ENCODE data around the gene KRTAP4-8.
"Not testable (repeated sequence)": the region's sequence is repeated elsewhere in the genome, so short reads cannot be mapped to it uniquely, and the experiment has no call there.

Gene KRTAP4-8

DNA sequence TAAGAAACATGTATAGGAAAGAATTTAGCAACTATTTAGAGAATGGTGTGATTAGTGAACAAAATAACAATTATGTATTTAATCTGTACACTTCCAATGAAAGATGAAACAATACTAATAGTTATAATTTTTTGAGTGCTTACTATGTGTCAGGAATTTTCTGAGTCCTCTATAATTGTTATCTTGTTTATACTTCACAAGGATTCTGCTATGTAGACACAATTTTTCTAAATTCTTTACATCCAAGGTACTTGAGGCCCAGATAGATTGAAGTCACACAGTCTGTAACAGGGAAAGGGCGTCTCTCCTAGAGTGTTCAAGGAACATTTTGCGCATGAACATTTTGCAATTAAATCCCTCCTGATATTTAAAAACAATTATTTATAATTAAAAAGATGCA is 27.1 kb upstream of the KRTAP4-8 start:
- Histone ChIP-seq H3K4me1 (ENCODE audit: control insufficient read depth, insufficient read depth, low read length) (no peaks in the 10 kb centered on the region), H3K9me3 (ENCODE audit: control insufficient read depth, low read length) (no peaks in the 10 kb centered on the region), H3K36me3 (ENCODE audit: control insufficient read depth, insufficient read depth, low read length) (no peaks in the 10 kb centered on the region), H3K27ac (ENCODE audit: insufficient read depth, low read depth, low read length, poor library complexity, severe bottlenecking) (no peak overlapping the region), H3K4me3 (ENCODE audit: insufficient read depth, low read depth, low read length) (no peak overlapping the region), H3K27me3 (ENCODE audit: control insufficient read depth, insufficient read depth, low read length, poor library complexity, severe bottlenecking) (no peaks in the 10 kb centered on the region)
- WGBS, 2 experiments: 100% methylated on average over 1 of the region's 2 CpGs

DNA sequence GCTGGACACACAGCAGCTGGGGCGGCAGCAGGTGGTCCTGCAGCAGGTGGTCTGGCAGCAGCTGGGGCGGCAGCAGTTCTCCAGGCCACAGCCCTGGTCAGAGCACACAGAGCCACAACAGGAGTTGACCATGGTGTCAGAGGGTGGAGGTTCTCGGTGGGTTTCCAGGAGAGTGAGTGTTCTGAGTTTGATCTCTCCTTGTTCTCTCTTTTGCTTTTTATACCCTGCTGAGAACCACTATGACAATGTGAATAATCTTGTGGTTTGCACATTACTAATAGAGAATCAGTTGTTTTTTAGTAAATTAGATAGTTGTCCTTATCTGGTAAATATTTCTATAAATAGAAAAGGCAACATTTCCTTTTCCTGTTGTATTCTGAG is 26.0 kb upstream of the KRTAP4-8 start, which contains the start of gene KRTAP4-12:
TSS of gene KRTAP4-12 (minus strand) at position 192 of the 381 bp plus-strand sequence. CDS start at position 132, 60 bp downstream.
- H3K27me3 ChIP-seq (ENCODE audit: control insufficient read depth, insufficient read depth, low read length, poor library complexity, severe bottlenecking); H3K27ac ChIP-seq (ENCODE audit: insufficient read depth, low read depth, low read length, poor library complexity, severe bottlenecking); H3K9me3 ChIP-seq (ENCODE audit: control insufficient read depth, low read length); H3K36me3 ChIP-seq (ENCODE audit: control insufficient read depth, insufficient read depth, low read length); H3K4me1 ChIP-seq (ENCODE audit: control insufficient read depth, insufficient read depth, low read length); H3K4me3 ChIP-seq (ENCODE audit: insufficient read depth, low read depth, low read length): not testable (repeated sequence)
- 83 to 85% methylated on average over 3 of the region's 3 CpGs for WGBS, 2 experiments

DNA sequence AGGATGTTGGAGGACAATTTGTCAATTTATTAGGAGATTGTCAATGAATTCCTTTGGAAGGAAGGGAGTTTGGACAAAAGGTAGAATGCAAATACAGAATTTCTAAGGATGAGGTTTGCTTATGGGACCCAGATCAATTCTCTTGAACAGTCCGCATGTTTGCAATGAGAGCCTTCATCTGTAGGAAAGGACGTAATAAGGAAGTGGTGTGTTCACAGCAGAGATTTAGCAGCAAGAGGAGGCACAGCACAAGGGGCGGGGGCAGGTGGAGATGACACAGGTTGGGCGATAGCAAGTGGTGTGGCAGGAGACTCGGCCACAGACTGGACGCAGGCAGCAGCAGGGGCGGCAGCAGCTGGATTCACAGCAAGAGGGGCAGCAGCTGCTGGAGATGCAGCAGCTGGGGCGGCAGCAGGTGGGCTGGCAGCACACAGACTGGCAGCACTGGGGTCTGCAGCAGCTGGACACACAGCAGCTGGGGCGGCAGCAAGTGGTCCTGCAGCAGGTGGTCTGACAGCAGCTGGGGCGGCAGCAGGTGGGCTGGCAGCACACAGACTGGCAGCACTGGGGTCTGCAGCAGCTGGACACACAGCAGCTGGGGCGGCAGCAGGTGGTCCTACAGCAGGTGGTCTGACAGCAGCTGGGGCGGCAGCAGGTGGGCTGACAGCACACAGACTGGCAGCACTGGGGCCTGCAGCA is 25.5 kb upstream of the KRTAP4-8 start:
- H3K4me3 ChIP-seq (ENCODE audit: insufficient read depth, low read depth, low read length); H3K36me3 ChIP-seq (ENCODE audit: control insufficient read depth, insufficient read depth, low read length); H3K27me3 ChIP-seq (ENCODE audit: control insufficient read depth, insufficient read depth, low read length, poor library complexity, severe bottlenecking); H3K9me3 ChIP-seq (ENCODE audit: control insufficient read depth, low read length); H3K27ac ChIP-seq (ENCODE audit: insufficient read depth, low read depth, low read length, poor library complexity, severe bottlenecking); H3K4me1 ChIP-seq (ENCODE audit: control insufficient read depth, insufficient read depth, low read length): not testable (repeated sequence)
- 87 to 89% methylated on average over 12 of the region's 12 CpGs for WGBS, 2 experiments

DNA sequence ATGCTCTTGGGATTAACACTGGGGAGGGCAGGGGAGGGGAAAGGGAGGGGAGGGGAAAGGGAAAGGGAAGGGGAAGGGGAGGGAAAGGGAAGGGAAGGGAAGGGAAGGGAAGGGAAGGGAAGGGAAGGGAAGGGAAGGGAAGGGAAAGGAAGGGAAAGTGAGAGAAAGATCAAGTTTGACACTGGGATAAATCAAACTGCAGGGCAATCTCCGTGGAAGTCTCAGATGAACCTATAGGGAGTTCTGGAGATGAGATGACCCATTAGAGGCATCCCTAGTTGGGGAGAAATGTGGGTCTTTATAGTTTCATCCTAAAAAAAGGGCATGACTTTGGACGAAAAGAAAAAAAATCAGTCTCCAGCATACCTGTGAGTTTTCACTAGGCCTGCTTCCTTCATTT is 23.8 kb upstream of the KRTAP4-8 start:
- Histone ChIP-seq H3K36me3 (ENCODE audit: control insufficient read depth, insufficient read depth, low read length) (no peaks in the 10 kb centered on the region), H3K4me1 (ENCODE audit: control insufficient read depth, insufficient read depth, low read length) (no peaks in the 10 kb centered on the region), H3K27ac (ENCODE audit: insufficient read depth, low read depth, low read length, poor library complexity, severe bottlenecking) (no peak overlapping the region), H3K9me3 (ENCODE audit: control insufficient read depth, low read length) (no peaks in the 10 kb centered on the region), H3K4me3 (ENCODE audit: insufficient read depth, low read depth, low read length) (no peak overlapping the region), H3K27me3 (ENCODE audit: control insufficient read depth, insufficient read depth, low read length, poor library complexity, severe bottlenecking) (no peaks in the 10 kb centered on the region)
- WGBS, 2 experiments: 93 to 95% methylated on average over 2 of the region's 2 CpGs

DNA sequence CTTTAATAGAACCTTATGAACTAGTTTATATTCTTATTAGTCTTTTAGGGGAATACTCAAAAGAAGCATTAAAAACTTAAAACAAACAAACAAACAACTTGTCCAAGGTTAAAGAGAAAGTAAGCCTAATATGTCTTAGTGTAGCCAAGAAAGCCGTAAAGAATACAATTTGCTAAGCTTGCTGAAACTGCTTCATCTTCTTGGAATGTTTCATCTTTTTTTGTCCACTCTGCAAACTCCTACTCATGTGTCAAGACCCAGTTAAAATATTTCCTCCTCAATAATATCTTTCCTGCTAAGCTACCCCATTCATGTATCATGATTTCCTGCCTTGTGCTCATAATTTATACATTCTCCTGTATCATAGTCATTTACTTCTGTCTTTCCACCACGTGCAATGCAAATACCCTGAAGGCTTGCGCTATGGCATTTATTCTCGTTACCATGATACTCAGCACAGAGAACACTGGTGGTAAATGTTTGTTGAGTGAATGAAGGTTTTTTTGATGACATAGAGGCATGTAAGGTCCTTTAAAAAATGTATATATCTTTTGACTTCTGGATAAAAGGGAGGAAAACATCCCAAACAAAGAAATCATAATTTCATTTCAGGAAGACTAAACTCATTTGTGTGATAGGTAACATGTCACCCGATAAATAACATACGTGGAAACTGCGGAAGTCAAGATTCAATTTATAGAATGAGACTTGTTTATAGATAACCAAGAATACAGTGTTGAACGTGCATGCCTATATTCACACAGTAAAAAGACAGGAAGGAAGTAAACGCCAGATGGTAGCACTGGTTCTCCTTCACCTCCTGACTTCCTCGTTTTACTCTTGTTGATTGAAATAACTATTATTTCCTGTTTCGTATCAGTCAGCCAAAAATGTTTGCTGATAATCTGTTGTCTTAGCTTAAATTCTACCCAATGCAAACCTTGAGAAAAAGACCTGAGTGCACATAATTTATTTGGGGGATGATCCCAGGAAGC is 22.1 kb upstream of the KRTAP4-8 start:
- H3K4me1 ChIP-seq (ENCODE audit: control insufficient read depth, insufficient read depth, low read length); H3K27me3 ChIP-seq (ENCODE audit: control insufficient read depth, insufficient read depth, low read length, poor library complexity, severe bottlenecking); H3K9me3 ChIP-seq (ENCODE audit: control insufficient read depth, low read length); H3K27ac ChIP-seq (ENCODE audit: insufficient read depth, low read depth, low read length, poor library complexity, severe bottlenecking); H3K4me3 ChIP-seq (ENCODE audit: insufficient read depth, low read depth, low read length); H3K36me3 ChIP-seq (ENCODE audit: control insufficient read depth, insufficient read depth, low read length): not testable (repeated sequence)
- 89 to 90% methylated on average over 11 of the region's 11 CpGs for WGBS, 2 experiments

DNA sequence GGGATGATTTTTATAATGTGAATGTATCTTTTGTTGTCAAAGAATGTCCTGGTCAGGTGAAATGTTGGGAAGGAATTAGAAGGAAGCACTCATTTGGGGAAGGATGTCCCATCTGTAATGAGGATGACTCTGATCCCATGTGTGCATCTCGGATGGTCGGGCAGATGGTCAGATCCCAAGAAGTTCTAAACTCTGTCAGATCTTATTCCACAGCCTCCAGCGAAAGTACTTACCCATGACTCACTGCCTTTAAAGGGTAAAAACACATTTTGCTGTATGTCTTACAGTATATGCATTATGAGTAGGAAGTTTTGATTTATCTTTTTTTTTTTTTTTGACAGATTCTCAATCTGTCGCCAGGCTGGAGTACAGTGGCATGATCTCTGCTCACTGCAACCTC is 20.8 kb upstream of the KRTAP4-8 start:
- 93 to 97% methylated on average over 4 of the region's 4 CpGs for WGBS, 2 experiments
- Histone ChIP-seq H3K36me3 (ENCODE audit: control insufficient read depth, insufficient read depth, low read length) (no peaks in the 10 kb centered on the region), H3K9me3 (ENCODE audit: control insufficient read depth, low read length) (no peaks in the 10 kb centered on the region), H3K27ac (ENCODE audit: insufficient read depth, low read depth, low read length, poor library complexity, severe bottlenecking) (no peak overlapping the region), H3K4me3 (ENCODE audit: insufficient read depth, low read depth, low read length) (no peak overlapping the region), H3K27me3 (ENCODE audit: control insufficient read depth, insufficient read depth, low read length, poor library complexity, severe bottlenecking) (no peaks in the 10 kb centered on the region), H3K4me1 (ENCODE audit: control insufficient read depth, insufficient read depth, low read length) (no peaks in the 10 kb centered on the region)

DNA sequence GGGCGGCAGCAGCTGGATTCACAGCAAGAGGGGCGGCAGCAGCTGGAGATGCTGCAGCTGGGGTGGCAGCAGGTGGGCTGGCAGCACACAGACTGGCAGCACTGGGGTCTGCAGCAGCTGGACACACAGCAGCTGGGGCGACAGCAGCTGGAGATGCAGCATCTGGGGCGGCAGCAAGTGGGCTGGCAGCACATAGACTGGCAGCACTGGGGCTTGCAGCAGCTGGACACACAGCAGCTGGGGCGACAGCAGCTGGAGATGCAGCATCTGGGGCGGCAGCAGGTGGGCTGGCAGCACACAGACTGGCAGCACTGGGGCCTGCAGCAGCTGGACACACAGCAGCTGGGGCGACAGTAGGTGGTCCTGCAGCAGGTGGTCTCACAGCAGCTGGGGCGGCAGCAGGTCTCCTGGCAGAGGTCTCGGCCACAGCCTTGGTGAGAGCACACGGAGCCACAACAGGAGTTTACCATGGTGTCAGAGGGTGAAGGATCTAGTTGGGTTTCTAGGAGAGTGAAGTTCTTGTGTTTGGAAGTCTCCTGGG is 20.0 kb upstream of the KRTAP4-8 start, which contains the start of gene KRTAP4-11:
TSS of gene KRTAP4-11 (minus strand) at position 528 of the 541 bp plus-strand sequence. CDS start at position 470, 58 bp downstream.
- H3K27me3 ChIP-seq (ENCODE audit: control insufficient read depth, insufficient read depth, low read length, poor library complexity, severe bottlenecking); H3K4me1 ChIP-seq (ENCODE audit: control insufficient read depth, insufficient read depth, low read length); H3K9me3 ChIP-seq (ENCODE audit: control insufficient read depth, low read length); H3K36me3 ChIP-seq (ENCODE audit: control insufficient read depth, insufficient read depth, low read length); H3K4me3 ChIP-seq (ENCODE audit: insufficient read depth, low read depth, low read length); H3K27ac ChIP-seq (ENCODE audit: insufficient read depth, low read depth, low read length, poor library complexity, severe bottlenecking): not testable (repeated sequence)
- 84 to 86% methylated on average over 10 of the region's 10 CpGs for WGBS, 2 experiments

DNA sequence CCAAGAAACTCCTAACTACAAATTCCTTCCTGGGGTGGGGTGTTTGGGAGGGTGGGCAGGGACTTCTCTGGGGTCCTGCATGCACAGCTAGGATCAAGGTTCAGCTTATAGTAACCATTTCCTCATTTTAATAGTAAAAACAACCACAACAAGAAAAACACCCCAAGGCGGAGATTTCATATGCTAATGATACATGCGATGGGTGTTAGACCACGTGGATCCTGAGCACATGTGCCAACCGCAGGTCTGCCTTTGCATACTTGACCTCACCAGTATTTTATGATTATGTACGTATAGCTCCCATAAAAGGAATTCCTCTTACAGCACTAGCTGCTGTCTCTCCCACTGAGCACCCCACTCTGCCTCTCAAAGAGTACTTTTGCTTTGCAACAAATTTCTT is 18.4 kb upstream of the KRTAP4-8 start:
- H3K36me3 ChIP-seq (ENCODE audit: control insufficient read depth, insufficient read depth, low read length): no peaks in the 10 kb centered on the region
- H3K9me3 ChIP-seq (ENCODE audit: control insufficient read depth, low read length): peaks cover 6% of the 10 kb centered on the region
- no peaks in the 10 kb centered on the region for H3K27me3 ChIP-seq (ENCODE audit: control insufficient read depth, insufficient read depth, low read length, poor library complexity, severe bottlenecking)
- WGBS, 2 experiments: 90 to 91% methylated on average over 5 of the region's 5 CpGs
- H3K27ac ChIP-seq (ENCODE audit: insufficient read depth, low read depth, low read length, poor library complexity, severe bottlenecking): no peak overlapping the region
- H3K4me3 ChIP-seq (ENCODE audit: insufficient read depth, low read depth, low read length): no peak overlapping the region
- H3K4me1 ChIP-seq (ENCODE audit: control insufficient read depth, insufficient read depth, low read length): no peaks in the 10 kb centered on the region

DNA sequence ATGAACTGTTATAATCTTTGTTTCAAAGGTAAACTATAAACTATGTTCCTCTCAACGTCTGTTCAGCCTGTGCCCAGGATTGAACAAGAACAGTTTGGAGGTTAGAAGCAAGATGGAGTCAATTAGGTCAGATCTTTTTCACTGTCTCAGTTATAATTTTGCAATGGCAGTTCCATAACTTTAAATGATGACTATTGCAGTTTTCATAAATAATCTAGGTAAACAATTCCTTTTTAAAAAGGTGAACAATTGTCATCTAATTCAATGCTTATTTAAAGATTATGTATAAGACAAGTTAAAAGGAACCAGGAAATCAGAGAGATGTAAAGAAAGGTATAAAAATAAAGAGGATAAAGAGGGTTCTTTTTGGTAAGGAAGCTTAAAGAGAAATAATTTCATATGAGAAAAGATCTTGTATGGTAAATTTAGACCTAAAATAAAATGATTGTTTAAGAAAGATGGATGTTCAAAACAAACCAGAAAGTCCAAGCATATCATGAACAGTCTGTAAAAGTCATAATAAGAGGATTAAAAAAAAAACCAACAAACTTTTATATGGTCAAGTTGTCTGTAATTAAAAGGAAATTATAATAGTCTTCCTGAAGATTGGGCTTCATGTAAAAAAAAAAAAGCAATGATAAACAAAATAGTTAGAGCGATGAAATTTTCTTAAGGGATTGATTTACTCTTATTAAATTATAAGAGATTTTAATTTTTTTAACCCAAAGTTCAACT is 13.4 kb upstream of the KRTAP4-8 start:
- no peak overlapping the region for H3K27ac ChIP-seq (ENCODE audit: insufficient read depth, low read depth, low read length, poor library complexity, severe bottlenecking)
- no peak overlapping the region for H3K4me3 ChIP-seq (ENCODE audit: insufficient read depth, low read depth, low read length)
- H3K27me3 ChIP-seq (ENCODE audit: control insufficient read depth, insufficient read depth, low read length, poor library complexity, severe bottlenecking): no peaks in the 10 kb centered on the region
- H3K4me1 ChIP-seq (ENCODE audit: control insufficient read depth, insufficient read depth, low read length): no peaks in the 10 kb centered on the region
- H3K9me3 ChIP-seq (ENCODE audit: control insufficient read depth, low read length): peaks cover 10% of the 10 kb centered on the region
- H3K36me3 ChIP-seq (ENCODE audit: control insufficient read depth, insufficient read depth, low read length): no peaks in the 10 kb centered on the region
- 80 to 88% methylated on average over 1 of the region's 2 CpGs for WGBS, 2 experiments

Measured in ectodermal cell (in vitro differentiated cells).